CD4-positive, alpha-beta memory T cell (primary cell): ENCODE measurements around the gene CD3D. TPM values are rescaled to one million over a fixed set of nuclear protein-coding genes. Genes with fewer than 3 reads are reported as not detected.

Experiments
- CTCF ChIA-PET: fragments of 350-600 bp; sonication (Branson Sonifier 250); formaldehyde crosslinking; loops from one replicate; lab custom pipeline; 2021; ENCODE audit warnings: inconsistent platforms; ENCODE audit not compliant: partially characterized antibody; lab: Charles Lee
- POLR2A ChIA-PET: fragments of 350-600 bp; sonication (Branson Sonifier 250); formaldehyde crosslinking; loops from one replicate; lab custom pipeline; 2021; ENCODE audit not compliant: partially characterized antibody; lab: Charles Lee
- DNase-seq, 5 donors: peaks; one replicate each; pipeline versions ENCODE4 v3.0.0 to v3.0.0-alpha.2; 2020 to 2022; ENCODE audit warnings: mixed read lengths in 1 of 5
- H3K27ac ChIP-seq: one replicate; pipeline ENCODE4 v1.7.0; 2013; ENCODE audit warnings: low read depth, low read length
- H3K27me3 ChIP-seq: 2 replicates; pipeline ENCODE4 v1.7.0; 2013; ENCODE audit warnings: mild to moderate bottlenecking, low read length, moderate library complexity; ENCODE audit not compliant: insufficient read depth
- H3K36me3 ChIP-seq: 2 replicates; pipeline ENCODE4 v1.7.0; 2013; ENCODE audit warnings: mild to moderate bottlenecking, low read length, moderate library complexity; ENCODE audit not compliant: insufficient read depth
- H3K4me1 ChIP-seq: 2 replicates; pipeline ENCODE4 v1.7.0; 2013; ENCODE audit warnings: mild to moderate bottlenecking, low read length, moderate library complexity; ENCODE audit not compliant: insufficient read depth
- H3K4me3 ChIP-seq, 2 donors: one replicate each; pipeline ENCODE4 v1.7.0; 2013; ENCODE audit warnings: low read length in 2 of 2, mild to moderate bottlenecking in 1 of 2
- H3K9me3 ChIP-seq, 2 donors: one replicate each; pipeline ENCODE4 v1.7.0; 2013; ENCODE audit warnings: low read length in 2 of 2, control low read depth in 1 of 2; ENCODE audit not compliant: control insufficient read depth in 1 of 2
- H3K27ac Mint-ChIP-seq, 7 donors: one replicate each; pipeline ENCODE4 v1.8.0; 2020 to 2021; ENCODE audit warnings: mixed read lengths in 7 of 7, mild to moderate bottlenecking in 6 of 7, inconsistent platforms in 3 of 7, moderate library complexity in 3 of 7
- H3K27me3 Mint-ChIP-seq, 2 donors: one replicate each; pipeline ENCODE4 v1.8.0; 2020 to 2021; ENCODE audit warnings: mixed read lengths in 2 of 2
- H3K36me3 Mint-ChIP-seq, 2 donors: one replicate each; pipeline ENCODE4 v1.8.0; 2020 to 2021; ENCODE audit warnings: mixed read lengths in 2 of 2, inconsistent platforms in 1 of 2, mild to moderate bottlenecking in 1 of 2
- H3K4me1 Mint-ChIP-seq, 4 donors: one replicate each; pipeline ENCODE4 v1.8.0; 2020 to 2021; ENCODE audit warnings: mixed read lengths in 4 of 4, mild to moderate bottlenecking in 1 of 4
- H3K4me3 Mint-ChIP-seq, 8 donors: one replicate each; pipeline ENCODE4 v1.8.0; 2020 to 2021; ENCODE audit warnings: mixed read lengths in 8 of 8, mild to moderate bottlenecking in 7 of 8, moderate library complexity in 6 of 8, inconsistent platforms in 3 of 8
- H3K9me3 Mint-ChIP-seq, 8 donors: one replicate each; pipeline ENCODE4 v1.8.0; 2020 to 2021; ENCODE audit warnings: mixed read lengths in 8 of 8, mild to moderate bottlenecking in 5 of 8, inconsistent platforms in 3 of 8, moderate library complexity in 1 of 8
- intact Hi-C: fragments of 100-400 bp; cut with micrococcal nuclease; formaldehyde crosslinking; loops from one replicate; pipeline ENCODE4 v1.15.1; 2023
- polyA plus RNA-seq, 2 donors: library from polyadenylated mRNA; unstranded; fragments of 300-500 nt; fragmentation: Illumina TruSeq; gene quantifications; one replicate each; pipeline ENCODE4 v1.2.3, GENCODE V29; 2021
- total RNA-seq, 2 experiments: library from RNA; stranded (reverse); gene quantifications; one replicate each; pipeline ENCODE4 v1.2.3, GENCODE V29; 2021

The CD3D gene
- total and polyA plus RNA-seq, 4 experiments from 2014 or later, result 338 to 1,046 (median 668) TPM

DNA sequence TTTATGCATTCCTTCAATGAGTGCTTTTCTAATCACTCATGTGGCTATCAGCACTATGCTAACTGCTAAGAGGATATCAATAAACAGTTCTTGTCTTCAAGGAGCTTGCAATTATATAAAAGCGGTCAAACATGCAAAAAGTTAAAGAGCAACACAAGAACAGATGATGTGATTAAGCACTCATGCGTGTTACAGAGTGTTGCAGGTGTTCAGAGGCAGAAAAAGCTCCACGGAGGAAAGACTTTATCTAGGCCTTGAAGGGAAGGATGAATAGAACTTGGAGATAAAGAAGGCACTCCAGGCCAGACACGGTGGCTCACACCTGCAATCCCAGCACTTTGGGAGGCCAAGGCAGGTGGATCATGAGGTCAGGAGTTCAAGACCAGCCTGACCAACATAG lies 24.4 kb downstream of the CD3D start:
- Mint-ChIP-seq H3K9me3 (peaks cover 0 to 1% (median 0%) of the 10 kb centered on the region in 8 donors), H3K27ac (peak overlapping the region; percentile 42 to 98 (median 90)), H3K4me1 (peaks cover 64 to 94% (median 81%) of the 10 kb centered on the region in 4 donors), H3K36me3 (peaks cover 39 to 41% of the 10 kb centered on the region in 2 donors), H3K27me3 (no peaks in the 10 kb centered on the region), H3K4me3 (peak overlapping the region in 4 of 8 donors; percentile 37 to 79 (median 58))
- H3K27me3 ChIP-seq, result no peaks in the 10 kb centered on the region
- peaks cover 19% of the 10 kb centered on the region for H3K36me3 ChIP-seq
- no peak overlapping the region for H3K4me3 ChIP-seq
- no peaks in the 10 kb centered on the region for H3K9me3 ChIP-seq
- CTCF ChIA-PET, result interaction anchor here (1.1 kb wide), 2 partner anchors 10 to 119 kb away, joined by 3 to 4 read pairs; no protein-coding TSS in a partner anchor
- intact Hi-C loops, result no loop called here
- no peak for DNase-seq
- POLR2A ChIA-PET, result no interaction called here
- H3K27ac ChIP-seq, result peak overlapping the region; percentile 22
- H3K4me1 ChIP-seq, result peaks cover 92% of the 10 kb centered on the region

DNA sequence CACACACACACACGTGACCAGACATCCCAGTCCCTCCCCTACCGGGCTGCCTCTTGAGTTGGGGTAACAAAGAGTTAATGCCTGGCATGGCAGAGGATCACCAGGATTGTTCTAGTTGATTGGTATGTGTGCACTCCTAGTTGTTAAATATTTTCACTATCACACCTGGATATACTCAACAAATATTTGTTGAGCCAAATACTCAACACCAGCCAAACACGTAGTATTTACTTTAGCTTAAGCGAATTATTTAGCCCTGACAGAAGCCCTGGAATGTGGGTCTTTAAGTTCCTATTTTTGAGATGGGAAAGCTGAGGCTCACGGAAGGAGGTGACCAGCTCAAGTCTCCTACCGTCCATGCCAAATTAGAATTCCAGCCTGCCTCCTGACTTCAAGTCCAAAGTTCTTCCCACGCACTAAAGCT lies 27.5 kb downstream of the CD3D start:
- H3K4me1 Mint-ChIP-seq, result peaks cover 60 to 96% (median 84%) of the 10 kb centered on the region in 4 donors
- intact Hi-C loops, result no loop called here
- ChIA-PET POLR2A (interaction anchor here (0.8 to 1.0 kb wide), 3 partner anchors 44 to 113 kb away, joined by 3 to 4 read pairs (median 3); partner anchors contain the start of gene MPZL3), CTCF (interaction anchor here (0.8 to 1.5 kb wide), 3 partner anchors 15 to 116 kb away, joined by 3 read pairs; no protein-coding TSS in a partner anchor)
- peaks cover 53 to 65% of the 10 kb centered on the region in 2 donors for H3K36me3 Mint-ChIP-seq
- DNase-seq, result peak in 1 of 5 donors; percentile 20
- H3K9me3 Mint-ChIP-seq, result peaks cover 0 to 4% (median 0%) of the 10 kb centered on the region in 8 donors
- Histone ChIP-seq H3K4me1 (peaks cover 98% of the 10 kb centered on the region), H3K9me3 (no peaks in the 10 kb centered on the region), H3K36me3 (peaks cover 40% of the 10 kb centered on the region), H3K4me3 (no peak overlapping the region), H3K27ac (peak overlapping the region; percentile 50), H3K27me3 (no peaks in the 10 kb centered on the region)
- H3K4me3 Mint-ChIP-seq, result peak overlapping the region in 7 of 8 donors; percentile 73 to 85 (median 82)
- H3K27me3 Mint-ChIP-seq, result no peaks in the 10 kb centered on the region
- peak overlapping the region; percentile 90 to 100 (median 94) for H3K27ac Mint-ChIP-seq

- Mint-ChIP-seq H3K27me3 (no peaks in the 10 kb centered on the region), H3K9me3 (peaks cover 0 to 3% (median 0%) of the 10 kb centered on the region in 8 donors), H3K4me1 (peaks cover 58 to 95% (median 82%) of the 10 kb centered on the region in 4 donors), H3K36me3 (peaks cover 62 to 82% of the 10 kb centered on the region in 2 donors), H3K27ac (peak overlapping the region in 6 of 7 donors; percentile 36 to 98 (median 92)), H3K4me3 (no peak overlapping the region)
- H3K4me3 ChIP-seq, result no peak overlapping the region
- no peaks in the 10 kb centered on the region for H3K9me3 ChIP-seq
- intact Hi-C loops, result no loop called here
- POLR2A ChIA-PET, result interaction anchor here (0.6 kb wide), 1 partner anchor 557 kb away, joined by 3 read pairs; no protein-coding TSS in a partner anchor
- peak overlapping the region; percentile 30 for H3K27ac ChIP-seq
- H3K36me3 ChIP-seq, result peaks cover 46% of the 10 kb centered on the region
- DNase-seq, result no peak
- no peaks in the 10 kb centered on the region for H3K27me3 ChIP-seq
- peaks cover 96% of the 10 kb centered on the region for H3K4me1 ChIP-seq
- CTCF ChIA-PET, result interaction anchor here (6.9 kb wide), 1 partner anchor 17 kb away, joined by 43 read pairs; no protein-coding TSS in a partner anchor
Measured at GRCh38 chr11:118313242-118313641, 29.3 kb downstream of the CD3D start.

DNA sequence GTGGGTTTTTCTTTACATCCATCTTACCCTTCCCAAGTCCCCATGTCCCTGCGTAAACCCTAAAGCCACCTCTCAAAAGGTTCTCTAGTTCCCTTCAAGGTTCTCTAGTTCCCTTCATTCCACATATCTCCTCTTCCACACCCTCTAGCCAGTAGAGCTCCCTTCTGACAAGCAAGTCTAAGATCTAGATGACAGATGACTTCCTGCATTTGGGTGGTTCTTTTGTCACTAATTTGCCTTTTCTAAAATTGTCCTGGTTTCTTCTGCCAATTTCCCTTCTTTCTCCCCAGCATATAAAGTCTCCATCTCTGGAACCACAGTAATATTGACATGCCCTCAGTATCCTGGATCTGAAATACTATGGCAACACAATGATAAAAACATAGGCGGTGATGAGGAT lies 30.2 kb downstream of the CD3D start:
- H3K4me3 ChIP-seq, result no peak overlapping the region
- H3K4me1 Mint-ChIP-seq, result peaks cover 57 to 96% (median 84%) of the 10 kb centered on the region in 4 donors
- H3K27me3 ChIP-seq, result no peaks in the 10 kb centered on the region
- ChIA-PET CTCF (interaction anchor here (0.9 to 6.9 kb wide), 4 partner anchors 9 to 114 kb away, joined by 3 to 43 read pairs (median 6); no protein-coding TSS in a partner anchor), POLR2A (interaction anchor here (1.1 to 2.0 kb wide), 2 partner anchors 108 to 114 kb away, joined by 3 to 7 read pairs; no protein-coding TSS in a partner anchor)
- H3K9me3 Mint-ChIP-seq, result peaks cover 0 to 3% (median 0%) of the 10 kb centered on the region in 8 donors
- H3K27ac Mint-ChIP-seq, result peak overlapping the region; percentile 77 to 98 (median 90)
- peak overlapping the region; percentile 35 for H3K27ac ChIP-seq
- H3K36me3 ChIP-seq, result peaks cover 49% of the 10 kb centered on the region
- H3K27me3 Mint-ChIP-seq, result no peaks in the 10 kb centered on the region
- H3K4me1 ChIP-seq, result peaks cover 96% of the 10 kb centered on the region
- peak overlapping the region in 6 of 8 donors; percentile 6 to 74 (median 42) for H3K4me3 Mint-ChIP-seq
- DNase-seq, result peak in 1 of 5 donors; percentile 24
- intact Hi-C loops, result no loop called here
- H3K9me3 ChIP-seq, result no peaks in the 10 kb centered on the region
- peaks cover 69 to 89% of the 10 kb centered on the region in 2 donors for H3K36me3 Mint-ChIP-seq

DNA sequence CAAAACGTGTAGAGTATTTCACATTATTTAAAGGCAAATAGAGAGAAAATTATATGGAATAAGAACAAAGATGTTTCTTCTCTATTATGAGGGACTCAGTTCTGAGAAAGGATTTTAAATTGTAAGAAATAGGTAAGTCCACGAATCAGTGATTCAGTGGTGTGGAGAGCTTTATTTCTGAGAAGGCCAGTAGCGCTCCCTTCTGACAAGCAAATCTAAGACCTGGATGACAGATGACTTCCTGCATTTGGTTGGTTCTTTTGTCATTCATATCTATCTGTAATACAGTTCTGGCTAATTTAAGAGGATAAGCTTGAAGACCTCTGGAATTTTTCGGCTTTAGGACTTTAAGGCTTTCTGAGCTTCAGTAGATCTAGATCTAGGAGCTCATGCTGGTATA lies 31.0 kb downstream of the CD3D start:
- H3K4me1 ChIP-seq, result peaks cover 97% of the 10 kb centered on the region
- Mint-ChIP-seq H3K4me3 (peak overlapping the region in 3 of 8 donors; percentile 46 to 74 (median 63)), H3K36me3 (peaks cover 75 to 91% of the 10 kb centered on the region in 2 donors), H3K9me3 (peaks cover 0 to 3% (median 0%) of the 10 kb centered on the region in 8 donors), H3K27me3 (no peaks in the 10 kb centered on the region), H3K27ac (peak overlapping the region; percentile 83 to 98 (median 90)), H3K4me1 (peaks cover 59 to 96% (median 85%) of the 10 kb centered on the region in 4 donors)
- H3K27ac ChIP-seq, result peak overlapping the region; percentile 35
- no peak overlapping the region for H3K4me3 ChIP-seq
- intact Hi-C loops, result no loop called here
- no peaks in the 10 kb centered on the region for H3K9me3 ChIP-seq
- H3K27me3 ChIP-seq, result no peaks in the 10 kb centered on the region
- DNase-seq, result peak in 1 of 5 donors; percentile 24
- H3K36me3 ChIP-seq, result peaks cover 49% of the 10 kb centered on the region
- POLR2A ChIA-PET, result interaction anchor here (0.9 to 2.0 kb wide), 7 partner anchors 10 to 572 kb away, joined by 3 to 7 read pairs (median 4); partner anchors contain the start of genes CXCR5, JAML and UBE4A
- CTCF ChIA-PET, result interaction anchor here (0.7 to 6.9 kb wide), 6 partner anchors 10 to 113 kb away, joined by 3 to 43 read pairs (median 4); no protein-coding TSS in a partner anchor

GRCh38 chr11:118310781-118311485 lies 31.6 kb downstream of the CD3D start:
- H3K9me3 Mint-ChIP-seq, result peaks cover 0 to 3% (median 0%) of the 10 kb centered on the region in 8 donors
- H3K9me3 ChIP-seq, result no peaks in the 10 kb centered on the region

More at GRCh38 chr11:118310781-118311485, 31.6 kb downstream of the CD3D start:
- Histone ChIP-seq H3K27me3 (no peaks in the 10 kb centered on the region), H3K4me3 (no peak overlapping the region), H3K36me3 (peaks cover 49% of the 10 kb centered on the region), H3K27ac (peak overlapping the region; percentile 41), H3K4me1 (peaks cover 93% of the 10 kb centered on the region)
- ChIA-PET POLR2A (interaction anchor here (0.9 to 2.0 kb wide), 7 partner anchors 10 to 573 kb away, joined by 3 to 7 read pairs (median 4); partner anchors contain the start of genes CXCR5, JAML and UBE4A), CTCF (interaction anchor here (0.7 to 6.9 kb wide), 6 partner anchors 9 to 112 kb away, joined by 3 to 43 read pairs (median 4); no protein-coding TSS in a partner anchor)
- intact Hi-C loops, result no loop called here
- peaks cover 78 to 89% of the 10 kb centered on the region in 2 donors for H3K36me3 Mint-ChIP-seq
- peak overlapping the region; percentile 64 to 98 (median 90) for H3K27ac Mint-ChIP-seq
- no peaks in the 10 kb centered on the region for H3K27me3 Mint-ChIP-seq
- H3K4me1 Mint-ChIP-seq, result peaks cover 56 to 95% (median 82%) of the 10 kb centered on the region in 4 donors
- DNase-seq, result no peak
- H3K4me3 Mint-ChIP-seq, result peak overlapping the region in 5 of 8 donors; percentile 20 to 74 (median 53)
